NCI-H1417 treated with DMSO at 0.1 percent for 48 hours (cell line): Measurements from ENCODE around the gene INTS6.

Source experiments
- DNase-seq: peaks from one replicate; lab custom pipeline; 2025; lab: John Stamatoyannopoulos, UW

The INTS6 gene

DNA sequence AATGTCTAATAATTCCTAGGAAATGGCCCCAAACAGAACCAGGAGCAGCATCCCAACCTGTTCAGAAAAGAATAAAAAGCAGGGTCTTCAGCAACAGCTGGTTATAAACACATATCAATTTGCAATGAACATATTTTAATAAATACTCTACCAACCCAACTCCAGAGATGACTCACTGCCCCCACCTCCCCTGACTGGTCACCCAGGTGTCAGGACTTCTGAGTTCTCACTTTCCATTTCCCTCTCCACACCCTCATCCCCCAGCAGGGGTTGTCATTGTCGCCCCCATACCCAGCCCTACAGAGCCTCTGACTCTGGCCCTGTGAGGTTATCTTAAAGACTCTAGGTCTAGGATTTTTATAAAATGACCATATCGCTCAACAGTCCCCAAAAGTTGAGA, 106.4 kb downstream of the INTS6 start:
- DNase-seq = no peak

DNA sequence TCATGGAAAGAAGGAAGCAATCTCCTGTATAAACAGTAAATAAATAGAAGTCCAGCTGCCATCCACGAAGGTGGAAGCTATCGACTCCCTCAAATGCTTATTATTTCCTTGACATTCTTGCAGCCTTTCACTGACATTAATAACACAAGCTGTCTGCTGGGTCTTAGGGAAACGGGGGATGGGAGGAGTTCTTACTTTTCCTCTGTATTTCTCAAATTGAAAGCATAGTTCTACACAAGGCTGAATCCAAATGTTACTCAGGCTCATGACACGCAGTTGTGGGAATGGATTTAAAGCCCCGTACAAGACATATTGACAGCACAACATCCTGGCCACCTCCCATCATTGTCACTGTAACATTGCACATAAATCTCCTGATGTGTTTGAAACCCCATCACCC, 109.4 kb downstream of the INTS6 start:
- DNase-seq = no peak

DNA sequence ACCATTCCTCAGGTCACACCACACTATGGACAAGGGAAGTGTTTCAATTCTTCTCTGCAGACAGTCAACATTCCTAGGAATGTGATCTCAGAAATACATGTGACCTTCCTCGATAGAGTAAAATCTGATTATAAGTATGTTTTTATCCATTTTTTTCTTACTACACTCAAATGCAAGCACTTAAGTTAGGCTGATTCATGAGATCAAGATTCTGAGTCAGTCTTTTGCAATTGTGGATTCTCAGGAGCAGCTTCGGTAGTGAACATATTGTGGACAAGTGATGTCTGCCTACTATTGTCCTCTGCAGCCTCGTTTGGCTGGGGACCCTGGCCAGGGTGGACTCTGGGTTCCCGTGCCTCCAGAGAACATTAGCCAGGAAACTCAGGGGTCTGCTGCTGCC, 110.1 kb downstream of the INTS6 start:
- DNase-seq = no peak

DNA sequence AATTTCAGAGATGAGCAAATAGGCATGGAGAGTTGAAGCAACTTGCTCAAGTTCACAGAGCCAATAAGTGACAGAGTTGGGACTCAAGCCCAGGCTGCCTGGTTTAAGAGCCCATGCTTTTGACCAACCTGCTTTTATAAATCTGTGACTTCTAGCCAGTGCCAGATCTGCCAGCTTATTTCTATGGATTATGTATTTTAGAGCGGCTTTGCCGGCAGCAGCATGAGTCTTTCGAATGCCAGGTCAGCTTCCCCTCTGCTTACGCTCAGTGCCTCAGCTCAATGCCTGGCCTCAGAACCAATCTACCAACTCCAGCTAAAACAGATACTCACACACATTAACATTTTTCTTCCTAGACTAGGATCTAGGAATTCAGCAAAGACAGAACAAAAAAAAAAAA, 111.0 kb downstream of the INTS6 start:
- no peak for DNase-seq

DNA sequence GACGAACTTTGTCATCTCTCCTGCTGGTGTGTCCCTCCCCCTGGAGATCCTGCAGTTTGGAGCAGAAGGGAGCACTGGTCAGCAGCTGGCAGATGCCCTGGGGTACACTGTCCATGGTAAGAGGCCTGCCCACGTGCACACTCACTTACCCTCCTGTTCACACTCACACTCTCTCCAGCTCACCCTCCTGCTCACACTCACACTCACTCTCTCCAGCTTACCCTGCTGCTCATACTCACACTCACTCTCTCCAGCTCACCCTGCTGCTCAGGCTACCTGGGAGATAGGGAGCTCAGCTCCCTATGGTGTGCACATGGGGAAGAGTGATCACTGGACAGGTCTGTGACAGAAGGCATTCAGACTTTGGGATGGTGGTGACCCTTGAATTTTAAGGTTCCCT, 111.6 kb downstream of the INTS6 start:
- no peak for DNase-seq

DNA sequence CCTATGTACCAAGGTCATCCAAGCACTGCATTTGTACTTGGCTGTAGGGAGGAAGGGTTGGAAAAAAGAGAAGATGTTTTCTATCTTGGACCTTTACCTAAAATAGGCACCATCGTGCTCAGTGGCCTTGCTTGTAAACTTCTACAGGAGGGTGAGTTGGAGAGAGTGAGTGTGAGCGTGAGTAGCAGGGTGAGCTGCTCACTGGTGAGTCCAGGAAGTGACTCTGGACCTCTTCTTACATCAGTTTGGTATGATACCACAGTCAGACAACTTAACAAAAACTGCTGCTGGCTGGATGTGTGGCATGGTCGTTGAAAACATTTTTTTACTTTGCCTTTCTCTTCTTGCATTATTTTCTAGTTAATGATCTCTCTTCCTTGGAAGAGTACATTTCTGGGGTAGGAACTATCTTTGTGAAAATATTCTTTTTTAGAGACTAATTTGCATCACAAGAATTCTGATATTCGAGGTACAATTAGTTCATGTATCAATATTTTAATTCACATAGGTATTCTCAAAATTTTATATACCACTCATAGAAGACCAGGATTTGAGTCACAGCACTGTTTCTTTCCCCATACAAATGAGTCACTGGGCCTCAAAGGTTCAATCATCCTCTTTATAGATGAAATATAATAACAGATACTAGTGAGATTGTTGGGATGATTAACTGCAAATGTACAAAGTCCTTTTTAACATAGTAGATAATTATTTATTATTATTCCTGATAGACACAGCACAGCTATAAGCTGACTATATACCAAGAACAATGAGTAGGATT, 112.7 kb downstream of the INTS6 start:
- no peak for DNase-seq

DNA sequence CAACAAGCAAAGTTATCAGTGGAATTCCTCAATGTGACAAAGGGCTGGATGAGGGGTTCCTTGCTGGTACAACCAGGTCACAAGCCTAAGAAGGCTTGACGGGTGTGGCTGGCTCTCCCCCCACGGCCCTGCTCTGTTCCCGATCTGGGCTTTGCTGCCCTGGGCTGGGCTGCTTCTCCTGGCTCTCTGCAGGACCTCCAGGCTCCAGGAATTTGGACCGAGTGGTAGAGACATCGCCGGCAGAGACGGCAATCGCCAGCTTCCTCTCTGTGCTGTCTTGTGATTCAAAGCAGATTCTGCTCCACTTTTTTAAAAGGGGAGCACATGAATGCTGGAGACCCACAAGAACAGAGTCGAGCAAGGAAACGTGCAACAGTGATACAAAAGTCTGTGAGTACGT, 113.5 kb downstream of the INTS6 start, which contains the start of gene SERPINE3:
Gene SERPINE3, plus strand, starts transcription at position 338 of the 400 bp plus-strand sequence. CDS start 1,401 bp downstream, outside the sequence.
- no peak for DNase-seq

DNA sequence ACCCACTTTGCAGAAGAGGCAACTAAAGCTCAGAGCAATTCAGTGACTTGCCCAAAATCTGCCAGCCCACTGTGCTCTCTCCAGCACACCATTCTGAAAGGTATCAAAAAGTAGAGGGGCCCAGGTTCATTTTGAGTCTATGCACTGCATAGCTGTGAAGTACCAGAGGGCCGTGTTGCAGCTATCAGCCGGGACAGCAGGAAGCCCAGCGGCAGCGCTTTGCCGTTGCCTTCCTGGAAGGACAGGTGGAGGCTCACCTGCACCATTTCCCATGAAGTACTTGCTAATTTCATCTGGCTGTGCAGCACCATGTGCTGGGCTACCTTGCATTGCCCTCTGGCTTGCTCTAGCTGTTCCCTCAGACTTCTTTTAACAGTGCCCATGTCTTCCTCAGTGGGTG, 116.1 kb downstream of the INTS6 start:
- DNase-seq = no peak

DNA sequence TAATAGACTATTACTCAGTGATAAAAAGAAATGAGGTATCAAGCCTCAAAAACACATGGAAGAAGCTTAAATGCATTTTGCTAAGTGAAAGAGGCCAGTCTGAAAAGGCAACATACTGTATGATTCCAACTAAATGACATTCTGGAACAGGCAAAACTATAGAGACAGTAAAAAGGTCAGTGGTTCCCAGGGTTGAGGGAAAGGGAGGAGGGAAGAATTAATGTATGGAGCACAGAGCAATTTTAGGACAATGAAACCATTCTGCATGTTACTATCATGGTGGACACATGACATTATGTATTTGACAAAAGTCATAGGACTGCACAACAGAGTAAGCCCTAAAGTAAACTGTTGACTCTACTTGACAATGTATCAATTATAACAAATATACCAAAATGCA, 119.0 kb downstream of the INTS6 start:
- no peak for DNase-seq

DNA sequence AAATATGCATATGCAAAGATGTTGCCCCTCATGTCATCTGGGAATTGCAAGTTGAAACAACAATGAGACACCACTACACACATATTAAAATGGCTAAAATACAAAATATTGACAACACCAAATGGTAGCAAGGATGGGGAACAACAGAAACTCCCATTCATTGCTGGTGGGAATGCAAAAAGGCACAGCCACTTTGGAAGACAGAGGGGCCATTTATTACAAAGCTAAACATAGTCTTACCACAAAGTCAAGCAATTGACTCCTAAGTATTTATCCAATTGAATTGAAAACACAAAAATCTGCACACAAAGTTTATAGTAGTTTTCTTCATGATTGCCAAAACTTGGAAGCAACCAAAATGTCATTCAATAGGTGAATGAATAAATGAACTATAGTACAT, 119.4 kb downstream of the INTS6 start:
- DNase-seq = no peak

DNA sequence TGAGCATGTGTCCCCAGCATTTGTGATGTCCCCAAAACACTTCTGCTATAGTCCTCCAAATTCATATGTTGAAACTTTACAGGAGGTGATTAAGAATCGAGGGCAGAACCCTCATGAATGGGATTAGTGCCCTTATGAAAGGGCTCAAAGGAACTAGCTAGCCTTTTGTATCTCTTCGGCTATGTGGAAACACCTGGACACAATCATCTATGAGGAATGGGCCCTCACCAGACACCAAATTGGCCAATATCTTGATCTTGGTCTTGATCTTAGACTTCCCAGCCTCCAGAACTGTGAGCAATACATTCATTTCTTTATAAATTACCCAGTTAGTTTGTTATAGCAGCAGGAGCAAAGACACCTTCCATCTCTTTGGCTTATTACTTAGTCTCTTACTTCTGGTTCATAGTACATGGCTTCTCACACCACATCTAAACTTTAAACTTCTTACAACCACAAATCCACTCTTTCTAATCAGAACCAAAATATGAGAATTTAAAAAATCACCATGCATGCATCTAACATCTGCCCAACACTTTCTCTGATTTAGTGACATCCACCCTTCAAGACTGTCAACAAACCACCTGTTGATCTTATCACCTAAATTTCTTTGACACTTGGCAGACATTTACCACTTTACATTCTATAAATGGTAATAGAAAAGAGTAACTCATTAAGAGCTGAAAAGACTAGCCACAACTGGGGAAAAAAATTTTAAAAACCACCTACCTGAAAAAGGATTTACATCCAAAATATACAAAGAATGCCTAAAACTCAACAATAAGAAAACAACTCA, 120.1 kb downstream of the INTS6 start:
- DNase-seq = no peak

DNA sequence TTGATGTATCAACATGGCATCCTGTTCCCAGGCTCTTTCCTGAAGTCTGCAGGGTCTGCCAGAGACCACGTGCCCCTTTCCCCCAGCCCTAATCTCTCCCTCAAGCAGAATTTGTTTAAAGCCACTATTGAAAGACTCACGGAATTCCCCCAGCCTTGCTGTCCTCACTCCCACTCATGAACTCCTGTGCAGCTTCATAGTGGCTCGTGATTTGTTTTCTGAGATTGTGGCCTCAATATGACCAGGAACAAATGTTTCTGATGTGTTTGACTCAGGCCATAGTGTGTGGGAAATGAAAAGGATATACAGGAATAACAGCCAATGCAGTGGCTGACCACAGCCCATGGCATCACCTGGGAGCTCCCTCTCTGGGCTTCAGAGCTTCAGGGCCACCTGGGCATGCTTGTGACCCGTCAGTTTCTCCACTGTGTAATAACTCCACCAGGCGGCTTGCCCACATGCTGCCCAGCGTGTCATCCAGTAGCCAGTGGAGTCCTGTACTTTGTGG, 121.4 kb downstream of the INTS6 start:
- no peak for DNase-seq

DNA sequence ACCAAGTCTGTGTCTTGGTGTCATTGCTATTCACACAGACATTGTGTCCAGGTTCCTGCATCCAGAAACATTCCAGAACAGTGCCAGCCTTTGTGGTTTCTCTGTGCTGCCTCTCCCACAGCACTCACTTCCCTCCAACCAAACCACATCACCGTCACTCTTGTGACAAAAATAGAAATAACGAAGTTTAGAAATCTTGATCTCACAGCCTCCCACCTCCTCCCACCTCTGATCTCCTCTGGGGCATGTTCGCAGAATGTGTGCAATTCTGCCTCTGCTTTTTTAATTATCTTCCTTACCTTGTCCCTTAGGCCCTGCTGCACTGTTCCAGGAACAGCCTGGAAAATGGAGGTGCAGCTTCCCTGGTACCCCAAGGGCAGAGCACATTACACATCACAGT, 122.0 kb downstream of the INTS6 start:
- DNase-seq = no peak

DNA sequence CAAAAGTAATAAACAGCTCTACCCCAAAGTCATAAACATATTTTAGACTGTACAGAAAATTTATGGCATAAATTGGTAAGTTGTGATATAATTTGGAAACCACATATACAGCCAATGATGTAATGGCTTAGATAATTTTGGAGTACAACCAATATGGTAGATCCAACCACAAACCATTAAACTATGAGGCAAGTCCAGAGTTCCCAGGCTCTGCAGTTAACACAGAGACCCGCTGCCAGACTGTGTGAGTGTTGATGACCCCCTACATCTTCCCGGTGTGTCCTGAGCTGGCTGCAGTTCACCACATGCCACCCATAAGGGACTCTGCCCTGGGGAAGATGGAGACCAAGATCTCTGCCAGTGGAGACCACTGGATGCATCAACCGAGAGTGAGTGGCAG, 123.2 kb downstream of the INTS6 start:
- DNase-seq = no peak

DNA sequence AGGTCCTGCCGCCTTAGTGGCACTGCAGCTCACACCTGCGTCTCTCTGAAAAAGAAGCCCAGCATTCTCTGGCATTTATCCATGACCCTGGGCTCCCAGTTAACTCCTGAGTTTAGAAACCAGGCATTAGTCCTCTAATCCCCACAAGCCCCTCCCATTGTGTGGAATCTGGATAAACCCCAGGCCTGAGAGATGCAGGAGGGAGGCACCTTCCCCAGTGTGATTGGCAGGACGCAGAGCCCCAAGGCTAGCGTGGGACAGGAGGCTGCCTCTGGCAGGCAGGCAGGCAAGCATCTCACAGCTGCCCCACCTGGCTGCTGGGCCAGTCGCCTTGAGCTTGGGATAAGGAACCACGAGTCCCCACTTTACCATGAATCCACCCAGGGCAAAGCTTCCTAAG, 124.3 kb downstream of the INTS6 start:
- DNase-seq = no peak

DNA sequence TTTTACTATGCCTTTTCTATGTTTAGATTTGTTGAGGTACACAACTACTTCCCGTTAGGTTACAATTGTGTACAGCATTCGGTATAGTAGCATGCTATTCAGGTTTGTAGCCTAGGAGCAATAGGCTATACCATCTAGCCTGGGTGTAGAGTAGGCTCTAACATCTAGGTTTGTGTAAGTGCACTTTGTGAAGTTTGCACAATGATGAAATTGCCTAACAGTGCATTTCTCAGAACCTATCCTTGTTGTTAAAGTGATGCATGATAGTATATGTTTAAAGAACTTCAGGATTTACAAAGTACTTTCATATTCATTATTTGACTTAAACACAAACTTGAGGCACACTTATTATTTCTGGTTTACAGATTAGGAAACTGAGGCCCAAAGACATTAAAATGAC, 124.9 kb downstream of the INTS6 start:
- no peak for DNase-seq

DNA sequence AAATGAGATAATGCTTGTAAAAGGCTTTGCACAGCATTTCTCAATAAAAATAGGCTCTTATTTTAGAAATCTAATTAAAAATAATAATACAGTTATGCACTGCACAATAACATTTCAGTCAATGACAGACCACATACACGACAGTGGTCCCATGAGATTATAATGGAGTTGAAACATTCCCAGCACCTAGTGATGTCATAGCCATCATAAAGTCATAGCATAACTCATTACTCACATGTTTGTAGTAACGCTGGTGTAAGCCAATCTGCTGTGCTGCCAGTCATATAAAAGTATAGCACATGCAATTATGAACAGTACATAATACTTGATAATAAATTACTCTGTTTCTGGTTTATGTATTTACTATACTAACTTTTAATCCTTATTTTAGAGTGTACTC, 126.1 kb downstream of the INTS6 start:
- no peak for DNase-seq

DNA sequence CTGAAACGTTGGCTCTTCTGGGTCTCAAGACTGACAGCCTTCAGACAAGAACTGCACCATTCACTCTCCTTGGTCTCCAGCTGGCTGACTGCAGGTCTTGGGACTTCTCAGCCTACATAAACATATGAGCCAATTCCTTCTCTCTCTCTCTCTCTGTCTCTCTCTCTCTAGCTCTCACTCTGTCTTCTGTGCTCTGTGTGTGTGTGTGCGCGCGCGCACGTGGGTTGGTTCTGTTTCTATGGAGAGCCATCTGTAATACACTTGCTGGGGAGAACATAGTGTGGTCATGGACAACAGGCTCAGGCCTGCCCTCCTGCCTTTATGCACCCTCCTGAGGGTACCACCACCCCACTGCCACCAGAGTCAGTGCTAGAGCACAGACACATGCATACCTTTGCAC, 127.0 kb downstream of the INTS6 start:
- no peak for DNase-seq

DNA sequence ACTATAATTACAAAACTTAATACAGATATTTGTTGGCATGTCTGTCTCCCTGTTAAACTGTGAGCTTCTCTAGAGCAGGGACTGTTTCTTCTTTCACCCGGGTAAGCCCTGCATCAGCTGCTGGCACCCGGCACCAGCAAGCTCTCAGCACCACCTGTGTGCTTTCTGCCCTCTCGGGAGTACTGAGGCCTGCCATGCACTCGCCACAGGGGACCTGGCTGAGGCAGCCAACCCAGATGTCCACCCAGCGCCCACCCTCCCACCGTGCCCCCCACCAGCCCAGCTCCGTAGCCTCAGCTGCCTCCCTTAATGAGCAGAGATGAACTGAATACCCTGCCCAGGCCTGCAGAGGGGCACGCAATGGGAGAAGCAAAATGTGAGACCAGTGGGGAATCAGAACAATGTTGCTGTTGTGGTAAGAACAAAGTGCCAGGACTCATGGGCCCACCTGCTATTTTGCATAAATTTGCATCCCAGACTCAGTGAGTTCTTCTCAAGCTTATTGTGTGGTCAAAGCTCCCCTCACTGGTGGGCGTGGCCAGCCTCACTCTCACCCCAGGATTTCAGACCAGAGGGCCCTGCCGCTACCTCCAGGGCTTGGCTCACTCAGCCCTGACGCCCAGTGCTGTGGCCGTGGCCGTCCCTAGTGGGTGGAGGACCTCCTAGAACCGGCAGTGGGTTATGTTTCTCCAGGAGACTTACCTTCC, 128.0 kb downstream of the INTS6 start:
- no peak for DNase-seq

DNA sequence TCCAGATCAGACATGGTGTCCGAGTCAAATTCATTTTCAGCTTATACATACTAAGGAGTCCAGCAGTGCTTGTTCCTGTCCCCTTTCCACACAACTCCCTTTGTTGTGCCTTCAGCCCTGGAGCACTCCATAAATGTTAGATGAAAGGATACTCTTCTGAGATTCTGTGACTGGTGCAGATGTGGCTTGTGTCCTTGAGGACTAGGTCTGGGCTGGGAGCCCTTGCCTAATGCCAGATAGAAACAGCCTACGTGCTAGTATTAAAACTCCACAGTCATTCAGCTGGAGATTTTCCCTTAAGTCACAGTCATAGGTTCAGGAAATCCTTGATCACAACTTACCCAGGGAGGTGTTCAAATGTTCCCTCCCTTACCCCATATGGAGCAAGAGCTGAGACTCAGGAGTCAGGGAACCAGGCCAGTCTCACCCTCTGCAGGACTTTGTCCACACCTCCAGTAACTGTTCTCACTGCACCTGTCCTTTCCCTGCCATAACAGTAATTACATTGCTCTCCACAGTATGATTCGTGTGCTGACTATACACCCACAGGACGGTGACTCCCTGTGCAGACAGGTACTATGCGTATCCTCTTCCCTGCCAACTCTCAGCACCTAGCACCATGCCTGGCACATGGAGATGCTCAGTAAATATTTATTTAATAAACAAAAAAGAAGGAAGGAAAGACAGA, 128.9 kb downstream of the INTS6 start:
- no peak for DNase-seq

DNA sequence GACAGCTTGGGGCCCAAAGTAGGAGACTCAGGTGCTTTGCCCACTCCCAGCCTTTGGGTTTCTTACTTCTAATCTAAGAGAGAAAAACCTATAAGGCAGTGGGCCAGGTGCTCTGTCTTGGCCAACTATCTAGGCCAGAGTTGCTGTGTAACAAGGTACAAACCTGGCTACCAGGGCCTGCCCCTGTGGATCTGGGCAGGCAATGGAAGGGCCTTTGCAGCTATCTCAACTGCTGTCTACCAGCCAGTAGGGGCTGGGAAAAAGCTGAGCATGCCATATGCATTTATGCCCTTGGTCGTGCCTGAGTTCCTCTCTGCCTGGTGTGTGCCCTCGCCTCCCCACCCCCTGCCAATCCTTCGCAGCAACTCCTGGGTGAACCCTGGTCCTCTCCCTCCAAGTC, 130.0 kb downstream of the INTS6 start:
- DNase-seq = no peak

DNA sequence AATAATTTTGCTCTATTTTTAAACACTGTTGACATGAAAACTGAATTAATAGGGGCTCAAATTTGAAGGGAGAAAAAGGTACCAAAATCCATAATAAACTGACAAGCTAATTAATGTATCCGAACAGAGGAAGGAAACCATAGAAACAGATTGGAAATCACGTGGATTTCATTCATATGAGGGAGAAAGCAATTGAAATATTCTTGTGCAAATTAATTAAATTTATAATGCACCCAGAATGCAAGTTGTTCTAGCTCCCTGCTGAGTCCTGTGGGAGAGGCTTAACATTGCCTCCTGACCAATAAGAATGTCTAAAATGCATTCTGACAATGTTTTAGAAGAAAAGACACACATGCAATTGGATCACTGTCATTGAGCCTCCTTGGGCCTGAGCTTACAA, 131.0 kb downstream of the INTS6 start:
- DNase-seq = no peak
